HCT116 (cell line): ENCODE data around the gene FBXL17. TPM values are rescaled to one million over a fixed set of nuclear protein-coding genes. Genes with fewer than 3 reads are reported as not detected.

ENCODE experiments used
- ATAC-seq: fragments of 200-7000 bp; cut with Tn5 transposase; 2 replicates; pipeline ENCODE4 v1.9.1; 2020; ENCODE audit warnings: mild to moderate bottlenecking, moderate library complexity
- BruUV-seq: library from RNA; stranded (reverse); fragments of 400-500 nt; replicated peaks from 2 replicates; lab custom pipeline; 2021; lab: Mats Ljungman, UMichigan
- CTCF ChIA-PET: fragments of 300-600 bp; sonication (Branson Sonifier 250); formaldehyde crosslinking; loops from one replicate; lab custom pipeline; 2021; ENCODE audit warnings: antibody characterized with exemption; lab: Charles Lee
- POLR2A ChIA-PET: fragments of 300-600, 350-600 bp; sonication (Branson Sonifier 250); formaldehyde crosslinking; loops from one replicate; lab custom pipeline; 2021; ENCODE audit warnings: antibody characterized with exemption; lab: Charles Lee
- RAD21 ChIA-PET, 2 experiments: fragments of 300-600 bp; sonication (Branson Sonifier 250); formaldehyde crosslinking; loops; one replicate each; lab custom pipeline; 2023; ENCODE audit warnings: low total read pairs in 2 of 2; ENCODE audit not compliant: uncharacterized antibody in 2 of 2, unreplicated experiment in 2 of 2, low non-redundant PET in 1 of 2; lab: Charles Lee
- DNase-seq: peaks from one replicate; pipeline ENCODE4 v3.0.0-alpha.2; 2010; ENCODE audit warnings: low read depth, low spot score
- H2AFZ ChIP-seq: fragments of 200-600 bp; shearing (Covaris generic), sonication (generic); 2 replicates; pipeline ENCODE4 v1.6.1; 2017; ENCODE audit warnings: low read depth, mixed run types, mixed read lengths, antibody characterized with exemption, low read length; ENCODE audit not compliant: poor library complexity, severe bottlenecking
- H3K27ac ChIP-seq: 2 replicates; pipeline ENCODE4 v1.5.1; 2012; ENCODE audit warnings: low read depth, low read length
- H3K27me3 ChIP-seq: fragments of 200-600 bp; sonication (generic); 2 replicates; pipeline ENCODE4 v1.6.1; 2016; ENCODE audit warnings: mixed run types, low read length, mixed read lengths; ENCODE audit not compliant: insufficient read depth
- H3K36me3 ChIP-seq, 2 experiments: fragments of 200-500 bp in 1 of 2; fragments of 200-600 bp in 1 of 2; sonication (Bioruptor generic) in 1 of 2; sonication (generic) in 1 of 2; 2 replicates each; pipeline versions ENCODE4 v1.5.1 to v1.6.1; 2014 to 2016; ENCODE audit warnings: low read length in 2 of 2, inconsistent platforms in 1 of 2, mixed read lengths in 1 of 2, mixed run types in 1 of 2; ENCODE audit not compliant: insufficient read depth in 2 of 2, control insufficient read depth in 1 of 2
- H3K4me1 ChIP-seq, 2 experiments: fragments of 200-600 bp in 1 of 2; sonication (generic) in 1 of 2; 2 replicates each; pipeline versions ENCODE4 v1.5.1 to v1.6.1; 2012 to 2017; ENCODE audit warnings: low read length in 2 of 2, inconsistent platforms in 1 of 2, mild to moderate bottlenecking in 1 of 2, mixed read lengths in 1 of 2, mixed run types in 1 of 2, moderate library complexity in 1 of 2; ENCODE audit not compliant: insufficient read depth in 2 of 2, control insufficient read depth in 1 of 2
- H3K4me2 ChIP-seq: fragments of 200-600 bp; sonication (generic); 2 replicates; pipeline ENCODE4 v1.6.1; 2017; ENCODE audit warnings: mixed run types, low read length, mixed read lengths
- H3K4me3 ChIP-seq, 2 experiments: fragments of 200-600 bp in 1 of 2; sonication (generic) in 1 of 2; replicated peaks in 1 of 2; 2 replicates each; pipeline ENCODE4 v1.5.1; 2011 to 2016; ENCODE audit warnings: low read length in 2 of 2, control low read depth in 1 of 2, low read depth in 1 of 2, mild to moderate bottlenecking in 1 of 2, mixed read lengths in 1 of 2, mixed run types in 1 of 2
- H3K79me2 ChIP-seq: fragments of 200-600 bp; sonication (generic); 2 replicates; pipeline ENCODE4 v1.6.1; 2017; ENCODE audit warnings: mild to moderate bottlenecking, mixed run types, low read length, moderate library complexity, mixed read lengths; ENCODE audit not compliant: insufficient read depth
- H3K9ac ChIP-seq: fragments of 200-600 bp; sonication (generic); 2 replicates; pipeline ENCODE4 v1.6.1; 2016; ENCODE audit warnings: low read length, mixed read lengths
- H3K9me2 ChIP-seq: fragments of 200-600 bp; sonication (generic), shearing (Covaris generic); 2 replicates; pipeline ENCODE4 v1.6.1; 2017; ENCODE audit warnings: mixed run types, mild to moderate bottlenecking, moderate library complexity; ENCODE audit not compliant: insufficient read depth
- H3K9me3 ChIP-seq, 2 experiments: fragments of 200-500 bp in 1 of 2; fragments of 200-600 bp in 1 of 2; sonication (Bioruptor generic) in 1 of 2; sonication (generic) in 1 of 2; 2 replicates each; pipeline ENCODE4 v1.6.1; 2014 to 2017; ENCODE audit warnings: low read length in 2 of 2, mixed read lengths in 2 of 2, inconsistent platforms in 1 of 2, low read depth in 1 of 2, mild to moderate bottlenecking in 1 of 2, mixed run types in 1 of 2, moderate library complexity in 1 of 2; ENCODE audit not compliant: control insufficient read depth in 1 of 2, insufficient read depth in 1 of 2
- H4K20me1 ChIP-seq: fragments of 200-600 bp; sonication (generic), shearing (Covaris generic); 2 replicates; pipeline ENCODE4 v1.6.1; 2017; ENCODE audit warnings: mixed run types, mild to moderate bottlenecking, moderate library complexity; ENCODE audit not compliant: insufficient read depth
- CBX3 ChIP-seq: IDR thresholded peaks from 2 replicates; pipeline ENCODE4 v1.6.1; 2012; ENCODE audit warnings: low read depth
- EGR1 ChIP-seq: IDR thresholded peaks from 2 replicates; pipeline ENCODE4 v1.6.1; 2012; ENCODE audit warnings: low read depth
- ELF1 ChIP-seq: IDR thresholded peaks from 2 replicates; pipeline ENCODE4 v1.6.1; 2012; ENCODE audit warnings: low read depth, borderline replicate concordance
- EZH2 ChIP-seq: fragments of 200-600 bp; sonication (generic); IDR thresholded peaks from 2 replicates; pipeline ENCODE4 v1.6.1; 2017; ENCODE audit warnings: antibody characterized with exemption, mixed run types
- JUND ChIP-seq: IDR thresholded peaks from 2 replicates; pipeline ENCODE4 v1.6.1; 2012
- POLR2A ChIP-seq: IDR thresholded peaks from 2 replicates; pipeline ENCODE4 v1.7.0; 2011; ENCODE audit warnings: borderline replicate concordance; ENCODE audit not compliant: insufficient read depth, insufficient read length; ENCODE audit errors: extremely low read depth
- POLR2AphosphoS5 ChIP-seq: IDR thresholded peaks from 2 replicates; pipeline ENCODE4 v1.6.1; 2011; ENCODE audit warnings: mild to moderate bottlenecking, low read depth, low read length, moderate library complexity
- RAD21 ChIP-seq: IDR thresholded peaks from 2 replicates; pipeline ENCODE4 v1.6.1; 2012; ENCODE audit warnings: low read depth, mild to moderate bottlenecking
- SIN3A ChIP-seq: IDR thresholded peaks from 2 replicates; pipeline ENCODE4 v1.6.1; 2012; ENCODE audit warnings: low read depth
- SP1 ChIP-seq: IDR thresholded peaks from 2 replicates; pipeline ENCODE4 v1.6.1; 2012; ENCODE audit warnings: low read depth
- SRF ChIP-seq: IDR thresholded peaks from 2 replicates; pipeline ENCODE4 v1.6.1; 2012; ENCODE audit warnings: low read depth
- TCF7L2 ChIP-seq: IDR thresholded peaks from 2 replicates; pipeline ENCODE4 v1.7.0; 2011; ENCODE audit warnings: borderline replicate concordance, inconsistent platforms; ENCODE audit not compliant: insufficient read depth, insufficient read length; ENCODE audit errors: extremely low read depth
- YY1 ChIP-seq: IDR thresholded peaks from 2 replicates; pipeline ENCODE4 v1.6.1; 2011; ENCODE audit warnings: low read length, low read depth, moderate library complexity, mild to moderate bottlenecking; ENCODE audit not compliant: insufficient replicate concordance; ENCODE audit errors: extremely low read depth
- ZFX ChIP-seq: fragments of 450-650 bp; IDR thresholded peaks from 2 replicates; pipeline ENCODE4 v1.6.1; 2017
- ZNF274 ChIP-seq: fragments of 200-500 bp; sonication (Bioruptor generic); IDR thresholded peaks from 2 replicates; pipeline ENCODE4 v1.6.1; 2014; ENCODE audit warnings: mild to moderate bottlenecking, low read depth, low read length, inconsistent platforms
- intact Hi-C: fragments of 100-400 bp; cut with micrococcal nuclease; formaldehyde crosslinking; loops from 2 replicates; pipeline ENCODE4 v1.10.0; 2022
- total RNA-seq: library from RNA; stranded (reverse); gene quantifications from one replicate; pipeline ENCODE4 v1.2.1, GENCODE V29; 2021; ENCODE audit not compliant: unreplicated experiment
- TF ChIP-seq, protein P1 (sequence below): IDR thresholded peaks from 2 replicates; pipeline ENCODE4 v1.6.1; 2012
- TF ChIP-seq, protein P2 (sequence below): IDR thresholded peaks from 2 replicates; pipeline ENCODE4 v1.6.1; 2011; ENCODE audit warnings: mild to moderate bottlenecking, low read length, moderate library complexity; ENCODE audit not compliant: insufficient replicate concordance; ENCODE audit errors: extremely low read depth

The FBXL17 gene
- total RNA-seq, 1 experiment from 2014 or later, result 9.4 TPM

- ATAC-seq, result no peak
- intact Hi-C loops, result no loop called here
- Histone ChIP-seq H3K27ac (no peak overlapping the region), H3K4me3 (no peak overlapping the region), H3K36me3 (no peaks in the 10 kb centered on the region), H3K9me3 (no peaks in the 10 kb centered on the region), H3K27me3 (no peaks in the 10 kb centered on the region), H3K79me2 (no peaks in the 10 kb centered on the region), H4K20me1 (no peaks in the 10 kb centered on the region), H3K9me2 (no peaks in the 10 kb centered on the region), H3K4me1 (no peaks in the 10 kb centered on the region), H3K9ac (no peak overlapping the region), H3K4me2 (no peak overlapping the region), H2AFZ (no peak overlapping the region)
- ChIA-PET CTCF (no interaction called here), POLR2A (no interaction called here), RAD21 (no interaction called here)
- DNase-seq, result no peak
- BruUV-seq, result no TSS peak
- TF ChIP-seq, protein P1, sequence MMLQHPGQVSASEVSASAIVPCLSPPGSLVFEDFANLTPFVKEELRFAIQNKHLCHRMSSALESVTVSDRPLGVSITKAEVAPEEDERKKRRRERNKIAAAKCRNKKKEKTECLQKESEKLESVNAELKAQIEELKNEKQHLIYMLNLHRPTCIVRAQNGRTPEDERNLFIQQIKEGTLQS, result no peak
- TF ChIP-seq RAD21, result no peak
- TF ChIP-seq EZH2, result no peak
- TF ChIP-seq ZNF274, result no peak
- TF ChIP-seq CBX3, result no peak
- no peak for TF ChIP-seq YY1
- TF ChIP-seq SRF, result no peak
- TF ChIP-seq JUND, result no peak
- TF ChIP-seq POLR2A, result no peak
- no peak for TF ChIP-seq EGR1
- TF ChIP-seq, protein P2, sequence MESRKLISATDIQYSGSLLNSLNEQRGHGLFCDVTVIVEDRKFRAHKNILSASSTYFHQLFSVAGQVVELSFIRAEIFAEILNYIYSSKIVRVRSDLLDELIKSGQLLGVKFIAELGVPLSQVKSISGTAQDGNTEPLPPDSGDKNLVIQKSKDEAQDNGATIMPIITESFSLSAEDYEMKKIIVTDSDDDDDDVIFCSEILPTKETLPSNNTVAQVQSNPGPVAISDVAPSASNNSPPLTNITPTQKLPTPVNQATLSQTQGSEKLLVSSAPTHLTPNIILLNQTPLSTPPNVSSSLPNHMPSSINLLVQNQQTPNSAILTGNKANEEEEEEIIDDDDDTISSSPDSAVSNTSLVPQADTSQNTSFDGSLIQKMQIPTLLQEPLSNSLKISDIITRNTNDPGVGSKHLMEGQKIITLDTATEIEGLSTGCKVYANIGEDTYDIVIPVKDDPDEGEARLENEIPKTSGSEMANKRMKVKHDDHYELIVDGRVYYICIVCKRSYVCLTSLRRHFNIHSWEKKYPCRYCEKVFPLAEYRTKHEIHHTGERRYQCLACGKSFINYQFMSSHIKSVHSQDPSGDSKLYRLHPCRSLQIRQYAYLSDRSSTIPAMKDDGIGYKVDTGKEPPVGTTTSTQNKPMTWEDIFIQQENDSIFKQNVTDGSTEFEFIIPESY, result no peak
- TF ChIP-seq ZFX, result no peak
- TF ChIP-seq TCF7L2, result no peak
- TF ChIP-seq SIN3A, result no peak
- no peak for TF ChIP-seq ELF1
- TF ChIP-seq SP1, result no peak
- no peak for TF ChIP-seq POLR2AphosphoS5
Observed at GRCh38 chr5:108059334-108059733, 322.6 kb downstream of the FBXL17 start.
